Measurements from ENCODE around the gene C2orf72. TPM values are rescaled to one million over a fixed set of nuclear protein-coding genes. Genes with fewer than 3 reads are reported as not detected.
"Not testable (repeated sequence)": the region's sequence is repeated elsewhere in the genome, so short reads cannot be mapped to it uniquely, and the experiment has no call there.

Gene C2orf72
- total and polyA plus RNA-seq, 2 of the 13 experiments (the other 11 are each of a cell fraction or from before 2014, with no cell fraction given) = 147 to 203 TPM

- FAIRE-seq; H3K79me2 ChIP-seq (ENCODE audit: insufficient read depth, low read length): not testable (repeated sequence)
These were observed 32.4 kb upstream of the C2orf72 start for GRCh38 chr2:231004930-231005329.

More at GRCh38 chr2:231004930-231005329, 32.4 kb upstream of the C2orf72 start:
- H3K27me3 ChIP-seq (ENCODE audit: control insufficient read depth in 1 of 2, insufficient read depth in 2 of 2, low read length in 2 of 2) = peaks cover 3 to 42% of the 10 kb centered on the region in 2 experiments; a peak in 4 of 5 replicates
- H3K36me3 ChIP-seq (replicated peaks in 1 of 2; ENCODE audit: control insufficient read depth in 1 of 2, insufficient read depth in 2 of 2, low read length in 2 of 2); H3K4me3 ChIP-seq (replicated peaks in 1 of 3; ENCODE audit: insufficient read depth in 1 of 3, low read depth in 2 of 3, low read length in 3 of 3); H3K9ac ChIP-seq (ENCODE audit: insufficient read depth, low read depth, low read length); H2AFZ ChIP-seq (ENCODE audit: low read length); intact Hi-C loops (cut with micrococcal nuclease; ENCODE audit: unreplicated experiment); H4K20me1 ChIP-seq (ENCODE audit: insufficient read depth, low read length); ATAC-seq; H3K9me3 ChIP-seq (ENCODE audit: low read length); BruUV-seq (replicated peaks); CTCF ChIA-PET (ENCODE audit: low intra/inter-chr PET ratio, low total read pairs); H3K4me2 ChIP-seq (ENCODE audit: low read depth, low read length); DNase-seq (ENCODE audit: low spot score); in situ Hi-C loops (cut with HindIII; ENCODE audit: extremely low pct_ligation_motif_present, low pct_unique_long_range_greater_than_20kb); H3K27ac ChIP-seq (ENCODE audit: extremely low read length, insufficient read depth, low read length); POLR2A ChIA-PET; TF ChIP-seq ATF7 (CRISPR knock-in tag; IDR thresholded peaks at IDR 0.05); CREB1 (CRISPR knock-in tag; IDR thresholded peaks at IDR 0.05); SOX6 (CRISPR knock-in tag; IDR thresholded peaks at IDR 0.05); NONO (CRISPR knock-in tag; conservative IDR thresholded peaks at IDR 0.05); FOXA1 (CRISPR knock-in tag; IDR thresholded peaks at IDR 0.05): not testable (repeated sequence)
- H3K4me1 ChIP-seq (ENCODE audit: insufficient read depth, low read length) = peaks cover 45% of the 10 kb centered on the region
- TF ChIP-seq ATF7 (IDR thresholded peaks at IDR 0.05) = 0 out of 2 replicates have a peak, but pooled peaks have one; percentile 11
- 0 out of 2 replicates have a peak, but pooled peaks have one; percentile 23 for TF ChIP-seq RAD51 (IDR thresholded peaks at IDR 0.05; ENCODE audit: borderline replicate concordance)
- TF ChIP-seq ZBTB37 (CRISPR knock-in tag; IDR thresholded peaks at IDR 0.05) = 0 out of 2 replicates have a peak, but pooled peaks have one; percentile 57
- TF ChIP-seq CREB1 (IDR thresholded peaks at IDR 0.05) = peak; percentile 95
- TF ChIP-seq SOX6 (IDR thresholded peaks at IDR 0.05) = peak; percentile 82; the same call in 1 of the 2 replicates
- TF ChIP-seq IKZF1 (IDR thresholded peaks at IDR 0.05) = 0 out of 2 replicates have a peak, but pooled peaks have one; percentile 45
- TF ChIP-seq NONO (IDR thresholded peaks at IDR 0.05) = 0 out of 2 replicates have a peak, but pooled peaks have one; percentile 75
- peak; percentile 47; the same call in 1 of the 2 replicates for TF ChIP-seq FOXK2 (IDR thresholded peaks at IDR 0.05)
- TF ChIP-seq FOXA1 (IDR thresholded peaks at IDR 0.05) = 0 out of 2 replicates have a peak, but pooled peaks have one; percentile 7
- 0 out of 2 replicates have a peak, but pooled peaks have one; percentile 68 for TF ChIP-seq TRIM22 (IDR thresholded peaks at IDR 0.05)

All from HepG2 (cell line).